GM21515 (cell line): Measurements from ENCODE around the gene SGSM1.

Source experiments
- ATAC-seq: cut with Tn5 transposase; IDR thresholded peaks from one replicate; pipeline ENCODE4 v1.9.1; 2021; ENCODE audit not compliant: unreplicated experiment

The SGSM1 gene

GRCh38 chr22:24807284-24807950 lies 1.4 kb downstream of the SGSM1 start:
- no peak for ATAC-seq

GRCh38 chr22:24809331-24809730 lies 3.3 kb downstream of the SGSM1 start:
- no peak for ATAC-seq

DNA sequence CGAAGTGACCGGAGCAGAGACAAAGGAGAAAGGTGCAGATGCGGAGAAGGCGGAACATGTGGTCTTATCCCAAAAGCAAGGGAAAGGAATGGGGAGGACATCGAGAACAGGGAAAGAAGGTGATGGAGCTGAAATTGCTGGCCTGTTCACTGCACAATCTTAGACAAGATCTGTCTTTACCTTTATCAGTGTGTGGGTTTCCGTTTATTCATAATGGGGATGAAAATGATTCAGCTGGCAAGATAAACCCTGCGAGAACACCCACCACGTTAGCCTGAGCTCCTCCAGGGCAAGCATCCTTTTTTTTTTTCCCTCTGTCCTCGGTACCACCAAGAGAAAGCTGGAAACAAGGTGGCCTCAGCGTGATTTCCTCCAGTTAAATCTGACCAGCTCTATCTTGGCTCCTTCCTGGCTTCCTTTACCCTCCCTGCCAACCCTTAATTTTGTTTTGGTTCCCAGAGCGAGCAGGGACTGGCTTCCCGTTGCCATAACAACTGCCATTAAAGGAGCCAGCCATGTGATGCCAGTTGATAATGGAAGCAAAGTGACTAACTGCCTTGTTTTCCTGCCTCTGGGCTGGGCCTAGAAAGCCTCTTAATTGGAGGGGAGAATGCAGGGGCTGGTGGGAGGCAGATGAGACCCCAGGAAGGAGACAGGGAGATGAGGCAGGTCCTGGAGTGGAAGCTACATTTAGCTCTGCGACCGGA lies 4.2 kb downstream of the SGSM1 start:
- ATAC-seq = no peak

DNA sequence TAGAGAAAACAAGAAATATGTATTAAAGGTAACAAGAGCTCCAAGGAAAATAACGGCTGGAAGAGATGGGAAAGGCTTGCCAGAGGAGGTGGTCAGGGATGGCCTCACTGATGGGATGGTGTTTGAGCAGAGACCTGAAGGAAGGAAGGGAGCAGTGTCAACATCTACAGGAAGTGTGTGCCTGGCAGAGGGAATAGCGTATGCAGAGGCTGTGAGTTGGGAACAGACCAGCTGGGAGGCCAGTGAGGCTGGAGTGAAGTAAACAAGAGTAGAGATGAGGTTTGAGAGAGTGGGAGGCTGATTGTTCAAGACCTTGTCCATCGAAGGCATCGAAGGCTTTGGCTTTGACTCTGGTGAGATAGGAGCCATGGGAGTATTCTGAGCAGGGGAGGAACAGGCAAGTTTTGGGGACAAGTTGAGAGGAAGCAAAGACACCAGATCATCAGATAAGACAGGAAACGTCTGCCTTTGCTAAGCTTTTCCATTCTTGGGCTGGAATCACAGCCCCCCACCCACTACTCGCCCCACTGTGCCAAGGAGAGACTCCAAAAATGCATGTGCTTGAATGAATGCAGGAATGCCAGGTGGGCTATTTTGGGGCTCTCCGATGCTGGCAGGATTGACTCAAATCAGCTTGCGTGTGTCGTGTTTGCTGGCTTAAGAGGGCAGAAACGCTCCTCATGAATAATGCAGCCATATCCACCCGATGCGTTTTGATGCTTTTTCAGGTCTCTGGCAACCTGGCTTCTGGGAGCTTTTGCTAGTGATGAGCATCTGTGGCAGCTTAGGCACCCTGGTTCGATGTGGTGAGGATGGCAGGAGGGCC lies 7.2 kb downstream of the SGSM1 start:
- ATAC-seq = no peak

DNA sequence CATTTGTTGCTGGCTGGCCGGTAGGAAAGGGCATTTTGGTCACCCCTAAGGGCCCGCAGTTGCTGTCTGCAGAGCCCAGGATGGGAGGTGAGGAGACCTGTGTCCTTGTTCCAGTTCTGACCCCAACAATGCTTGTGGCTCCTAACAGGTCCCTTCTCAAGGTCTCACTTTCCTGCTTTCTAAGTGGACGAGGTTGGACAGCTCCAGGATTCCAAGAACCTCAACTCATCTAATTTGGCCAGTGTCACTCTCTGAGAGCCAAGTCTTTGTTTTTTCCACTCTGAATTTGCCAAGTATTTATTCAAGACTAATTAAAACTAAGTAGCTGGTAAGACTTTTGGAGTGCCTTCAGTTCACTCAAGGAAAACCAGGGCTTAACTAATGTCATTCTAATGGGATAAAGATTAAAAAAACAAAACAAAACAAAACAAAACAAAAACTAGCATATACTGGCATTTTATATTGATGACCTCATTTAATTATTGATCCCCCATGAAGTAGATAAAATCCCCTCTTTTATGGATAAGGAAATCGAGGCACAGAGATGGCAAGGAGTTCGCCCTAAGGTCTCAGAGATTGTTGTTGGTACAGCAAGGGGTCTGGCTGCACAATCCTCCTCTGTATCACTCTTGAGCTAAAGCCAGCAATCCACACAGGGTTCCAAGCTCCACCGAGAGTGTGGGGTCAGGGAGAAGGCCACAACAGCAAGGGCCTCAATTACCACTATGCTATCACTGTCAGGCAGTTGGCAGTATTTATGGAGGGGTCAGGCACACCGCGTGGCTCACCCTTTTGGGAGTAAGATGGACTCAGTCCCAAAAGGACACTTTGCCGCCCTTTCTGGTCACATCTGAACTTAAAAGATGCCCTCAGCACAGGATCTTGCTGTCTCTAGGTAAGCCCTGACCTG lies 8.1 kb downstream of the SGSM1 start:
- ATAC-seq = no peak

DNA sequence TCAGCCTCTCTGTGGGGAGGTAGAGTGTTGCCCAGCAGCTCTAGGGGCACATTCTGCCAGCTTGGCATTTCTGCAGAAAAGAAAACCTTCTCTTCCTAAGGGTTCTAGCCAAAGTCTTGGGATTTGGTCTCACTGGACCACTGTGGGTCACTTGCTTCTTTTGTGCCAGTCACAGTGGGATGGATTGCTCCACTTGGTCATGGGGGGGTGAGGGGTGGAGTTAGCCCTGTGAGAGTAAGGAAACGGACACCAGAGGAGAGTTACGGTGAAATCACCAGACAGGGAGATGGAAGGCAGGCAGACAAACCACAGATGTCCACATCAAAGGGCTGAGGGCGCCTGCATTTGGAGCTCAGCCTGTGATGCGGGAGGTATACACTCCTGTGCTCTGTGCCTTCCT lies 10.8 kb downstream of the SGSM1 start:
- ATAC-seq = no peak

DNA sequence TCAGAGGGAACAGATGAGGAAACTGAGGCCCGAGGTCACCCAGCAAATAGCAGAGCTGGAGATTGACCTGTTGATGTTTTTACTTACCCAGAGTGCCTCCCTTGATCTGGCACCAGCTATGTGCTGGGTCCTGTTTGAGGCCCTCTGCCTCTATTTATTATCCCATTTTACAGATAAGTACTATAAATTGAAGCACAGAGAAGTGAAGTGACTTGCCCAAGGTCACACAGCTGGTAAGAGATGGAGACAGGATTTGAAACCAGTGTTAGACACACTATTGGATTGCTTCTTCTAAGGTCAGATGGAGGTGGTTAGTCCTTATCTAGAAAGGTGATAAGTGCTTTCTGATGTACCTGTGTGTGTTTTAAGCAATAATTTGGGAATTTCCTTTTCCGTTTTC lies 13.5 kb downstream of the SGSM1 start:
- ATAC-seq = no peak

DNA sequence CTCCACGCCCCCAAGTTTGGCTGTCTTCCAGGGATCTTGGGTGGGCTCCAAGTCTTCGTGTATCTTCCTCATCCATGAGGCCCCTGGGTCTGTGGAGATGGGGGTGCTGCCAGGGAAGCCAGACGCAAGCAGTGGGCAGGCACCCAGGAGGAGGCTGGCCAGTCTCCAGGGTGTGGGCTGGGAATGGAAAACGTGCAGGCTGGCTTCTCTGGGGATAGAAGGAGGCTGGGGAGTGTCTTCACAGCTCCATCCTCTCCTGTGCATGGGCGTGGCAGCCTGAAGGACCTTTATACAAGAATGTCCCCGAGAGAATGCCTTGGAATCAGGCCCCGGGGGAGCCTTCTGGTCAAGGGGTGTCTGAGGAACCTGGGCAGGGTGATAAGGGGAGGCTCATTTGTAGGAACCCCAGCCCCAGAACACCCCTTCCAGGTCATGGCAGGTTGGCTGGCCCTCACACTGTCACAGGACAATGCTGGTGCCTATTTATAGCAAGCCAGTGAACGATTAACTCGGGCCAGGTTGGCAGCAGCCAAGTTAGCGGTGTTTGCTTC lies 14.0 kb downstream of the SGSM1 start:
- ATAC-seq = no peak

- ATAC-seq = no peak
Observed at GRCh38 chr22:24822471-24822870, 16.5 kb downstream of the SGSM1 start.

GRCh38 chr22:24823787-24824186 lies 17.8 kb downstream of the SGSM1 start:
- ATAC-seq = no peak

DNA sequence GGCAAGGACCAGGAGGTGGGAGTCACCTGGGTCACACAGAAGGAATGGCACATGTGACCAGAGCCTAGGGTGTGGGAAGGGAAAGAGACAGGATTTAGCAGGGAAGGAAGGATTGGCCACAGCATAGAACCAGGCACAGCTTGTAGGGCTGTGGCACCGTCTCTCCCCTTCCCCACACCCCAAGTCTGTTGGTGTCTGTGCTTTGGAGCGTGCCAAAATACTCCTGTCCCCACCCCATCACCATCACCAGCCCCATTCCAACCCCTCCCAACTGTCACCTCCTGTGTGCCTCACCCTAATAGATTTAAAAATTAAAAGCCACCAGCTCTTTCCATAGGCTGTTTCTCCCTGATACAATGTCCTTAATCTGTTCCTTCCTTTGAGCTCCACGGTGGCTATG lies 18.2 kb downstream of the SGSM1 start:
- ATAC-seq = no peak

DNA sequence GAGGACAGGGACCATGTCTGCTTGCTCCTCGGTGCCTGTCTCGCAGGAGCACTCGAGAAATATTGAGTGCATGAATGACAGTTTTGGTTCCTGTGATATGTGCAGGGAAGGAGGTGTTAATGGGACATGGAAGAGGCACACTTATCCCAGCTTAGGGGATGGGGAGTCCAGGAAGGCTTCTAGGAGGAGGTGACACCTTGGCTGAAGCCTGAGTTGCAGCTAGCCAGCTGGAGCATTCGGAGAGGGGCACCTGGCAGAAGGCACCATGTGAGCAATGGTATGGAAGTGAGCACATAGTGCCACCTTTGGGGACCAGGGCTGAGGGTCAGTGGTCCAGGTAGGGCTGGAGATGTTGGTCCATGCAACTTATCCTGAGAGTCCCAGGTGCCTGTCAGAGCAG lies 18.9 kb downstream of the SGSM1 start:
- ATAC-seq = no peak

- no peak for ATAC-seq
Observed at GRCh38 chr22:24826710-24827285, 20.8 kb downstream of the SGSM1 start.

- ATAC-seq = no peak
Observed at GRCh38 chr22:24827296-24827695, 21.3 kb downstream of the SGSM1 start.

DNA sequence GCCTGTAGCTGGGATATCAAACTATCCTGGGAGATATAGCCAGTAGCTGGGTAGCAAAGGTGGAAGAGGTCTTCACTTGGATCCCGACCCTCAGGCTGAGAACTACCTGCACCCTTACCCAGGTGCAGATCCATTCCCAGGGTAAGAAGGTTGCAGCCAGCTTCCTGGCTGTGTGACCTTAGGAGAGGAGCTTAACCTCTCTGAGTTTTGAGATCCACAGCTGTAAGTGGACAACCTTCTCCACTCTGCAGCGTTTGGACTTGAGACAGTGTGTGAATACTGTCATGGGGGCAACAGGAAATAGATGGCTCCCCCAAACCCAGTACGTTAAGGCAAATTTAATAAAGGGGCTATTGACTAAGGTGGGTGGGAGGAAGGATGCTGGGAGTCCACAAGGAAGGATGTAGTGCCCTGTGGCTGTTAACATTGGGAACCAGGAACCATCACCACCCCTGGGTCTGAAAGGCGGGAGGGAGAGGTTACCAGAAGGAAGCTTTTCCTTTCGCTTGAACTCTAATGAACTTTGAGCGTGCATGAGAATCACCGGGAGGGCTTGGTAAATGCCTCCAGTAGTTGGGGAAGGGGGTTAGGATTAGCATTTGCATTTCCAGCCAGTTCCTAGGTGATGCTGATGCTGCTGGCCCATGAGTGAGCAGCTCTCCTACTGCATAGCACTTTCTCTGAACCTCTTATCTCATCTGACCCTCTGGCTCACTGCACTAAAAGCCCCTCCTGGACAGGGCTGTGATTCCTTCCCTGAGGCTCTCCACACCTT lies 24.4 kb downstream of the SGSM1 start:
- ATAC-seq = no peak

- ATAC-seq = no peak
Observed at GRCh38 chr22:24831687-24832086, 25.7 kb downstream of the SGSM1 start.

GRCh38 chr22:24833881-24834495 lies 28.0 kb downstream of the SGSM1 start:
- ATAC-seq = no peak

GRCh38 chr22:24834845-24835570 lies 29.0 kb downstream of the SGSM1 start:
- ATAC-seq = no peak
